ENCODE data around the gene GPT2. TPM values are rescaled to one million over a fixed set of nuclear protein-coding genes. Genes with fewer than 3 reads are reported as not detected.
A peak's percentile ranks its signal among the peaks of the same experiment; 100 is the strongest.

GPT2 gene
- total RNA-seq, 1 experiment from 2014 or later = 19.4 TPM

GRCh38 chr16:46928811-46929210 is 44.6 kb downstream of the GPT2 start:
- CTCF ChIA-PET = no interaction called here
- BruUV-seq (replicated peaks) = no TSS peak
- no peaks in the 10 kb centered on the region for H3K9me3 ChIP-seq (ENCODE audit: low read length)

GRCh38 chr16:46929378-46930332 is 45.5 kb downstream of the GPT2 start:
- Histone ChIP-seq H3K36me3 (ENCODE audit: low read depth, low read length) (peaks cover 7% of the 10 kb centered on the region; the same call in 1 of the 2 replicates), H3F3A (ENCODE audit: low read length, unreplicated experiment) (no peaks in the 10 kb centered on the region), H2AFZ (ENCODE audit: low read length) (peak overlapping the region; percentile 48; the same call in 1 of the 2 replicates), H3K9ac (ENCODE audit: low read length) (no peak overlapping the region), H3K4me1 (ENCODE audit: insufficient read depth, low read length) (no peaks in the 10 kb centered on the region), H3K4me3 (ENCODE audit: low read length) (no peak overlapping the region), H3K27ac (ENCODE audit: low read length) (no peak overlapping the region), H3K27me3 (ENCODE audit: low read length) (no peaks in the 10 kb centered on the region), H3K79me2 (ENCODE audit: low read length) (no peaks in the 10 kb centered on the region), H3K4me2 (ENCODE audit: low read length) (no peak overlapping the region), H3K9me3 (ENCODE audit: low read length) (no peaks in the 10 kb centered on the region), H4K20me1 (ENCODE audit: low read length) (no peaks in the 10 kb centered on the region), H3K9me2 (replicated peaks; ENCODE audit: low read length) (no peaks in the 10 kb centered on the region)
- ChIA-PET CTCF (interaction anchor here (0.5 kb wide), 1 partner anchor 76 kb away, joined by 4 read pairs; no protein-coding TSS in a partner anchor), POLR2A (ENCODE audit: unreplicated experiment) (no interaction called here)
- no TSS peak for BruUV-seq (replicated peaks)
- ATAC-seq (peak; percentile 77), DNase-seq (peak; percentile 64)
- TF ChIP-seq EZH2 (IDR thresholded peaks at IDR 0.05; ENCODE audit: low read length, unreplicated experiment) (no peak), EZH2phosphoT487 (IDR thresholded peaks at IDR 0.05; ENCODE audit: borderline replicate concordance, low read length) (no peak), CTCF (conservative IDR thresholded peaks at IDR 0.05; ENCODE audit: low read depth, low read length) (peak; percentile 84)
- intact Hi-C loops (cut with micrococcal nuclease) = loop anchor here (5.0 kb wide), 1 partner anchor 77 kb away; no protein-coding TSS in a partner anchor

More at GRCh38 chr16:46928811-46929210, 44.6 kb downstream of the GPT2 start:
- intact Hi-C loops (cut with micrococcal nuclease) = loop anchor here (5.0 kb wide), 1 partner anchor 77 kb away; no protein-coding TSS in a partner anchor
- Histone ChIP-seq H3K4me1 (ENCODE audit: insufficient read depth, low read length) (no peaks in the 10 kb centered on the region), H3F3A (ENCODE audit: low read length, unreplicated experiment) (no peaks in the 10 kb centered on the region), H3K27me3 (ENCODE audit: low read length) (no peaks in the 10 kb centered on the region), H3K9me2 (replicated peaks; ENCODE audit: low read length) (no peaks in the 10 kb centered on the region), H3K9ac (ENCODE audit: low read length) (no peak overlapping the region), H3K4me2 (ENCODE audit: low read length) (no peak overlapping the region), H3K4me3 (ENCODE audit: low read length) (no peak overlapping the region), H3K36me3 (ENCODE audit: low read depth, low read length) (peaks cover 7% of the 10 kb centered on the region), H3K79me2 (ENCODE audit: low read length) (no peaks in the 10 kb centered on the region), H4K20me1 (ENCODE audit: low read length) (no peaks in the 10 kb centered on the region), H3K27ac (ENCODE audit: low read length) (no peak overlapping the region), H2AFZ (ENCODE audit: low read length) (no peak overlapping the region)
- ATAC-seq (no peak), DNase-seq (no peak)
- TF ChIP-seq EZH2phosphoT487 (IDR thresholded peaks at IDR 0.05; ENCODE audit: borderline replicate concordance, low read length) (no peak), CTCF (conservative IDR thresholded peaks at IDR 0.05; ENCODE audit: low read depth, low read length) (no peak), EZH2 (IDR thresholded peaks at IDR 0.05; ENCODE audit: low read length, unreplicated experiment) (no peak)
- POLR2A ChIA-PET (ENCODE audit: unreplicated experiment) = no interaction called here

- H4K20me1 ChIP-seq (ENCODE audit: low read length) = no peaks in the 10 kb centered on the region
- TF ChIP-seq EZH2phosphoT487 (IDR thresholded peaks at IDR 0.05; ENCODE audit: borderline replicate concordance, low read length) = no peak
- no peak for TF ChIP-seq EZH2 (IDR thresholded peaks at IDR 0.05; ENCODE audit: low read length, unreplicated experiment)
- no peaks in the 10 kb centered on the region for H3K9me3 ChIP-seq (ENCODE audit: low read length)
- H3K36me3 ChIP-seq (ENCODE audit: low read depth, low read length) = peaks cover 7% of the 10 kb centered on the region; the same call in 1 of the 2 replicates
- intact Hi-C loops (cut with micrococcal nuclease) = no loop called here
- ATAC-seq (no peak), DNase-seq (no peak)
- H3K27me3 ChIP-seq (ENCODE audit: low read length) = no peaks in the 10 kb centered on the region
- no peak overlapping the region for H3K4me3 ChIP-seq (ENCODE audit: low read length)
- BruUV-seq (replicated peaks) = TSS peak; percentile 10
- H3K4me1 ChIP-seq (ENCODE audit: insufficient read depth, low read length) = no peaks in the 10 kb centered on the region
- no peak overlapping the region for H2AFZ ChIP-seq (ENCODE audit: low read length)
- H3K4me2 ChIP-seq (ENCODE audit: low read length) = no peak overlapping the region
- H3K9ac ChIP-seq (ENCODE audit: low read length) = no peak overlapping the region
- no peaks in the 10 kb centered on the region for H3F3A ChIP-seq (ENCODE audit: low read length, unreplicated experiment)
- no peaks in the 10 kb centered on the region for H3K9me2 ChIP-seq (replicated peaks; ENCODE audit: low read length)
- ChIA-PET CTCF (no interaction called here), POLR2A (ENCODE audit: unreplicated experiment) (no interaction called here)
- H3K79me2 ChIP-seq (ENCODE audit: low read length) = no peaks in the 10 kb centered on the region
- no peak overlapping the region for H3K27ac ChIP-seq (ENCODE audit: low read length)
These were observed 46.7 kb downstream of the GPT2 start for GRCh38 chr16:46930861-46931260.

Measured in PC-3 (cell line).